Measurements from ENCODE around the gene FYN.

The FYN gene

DNA sequence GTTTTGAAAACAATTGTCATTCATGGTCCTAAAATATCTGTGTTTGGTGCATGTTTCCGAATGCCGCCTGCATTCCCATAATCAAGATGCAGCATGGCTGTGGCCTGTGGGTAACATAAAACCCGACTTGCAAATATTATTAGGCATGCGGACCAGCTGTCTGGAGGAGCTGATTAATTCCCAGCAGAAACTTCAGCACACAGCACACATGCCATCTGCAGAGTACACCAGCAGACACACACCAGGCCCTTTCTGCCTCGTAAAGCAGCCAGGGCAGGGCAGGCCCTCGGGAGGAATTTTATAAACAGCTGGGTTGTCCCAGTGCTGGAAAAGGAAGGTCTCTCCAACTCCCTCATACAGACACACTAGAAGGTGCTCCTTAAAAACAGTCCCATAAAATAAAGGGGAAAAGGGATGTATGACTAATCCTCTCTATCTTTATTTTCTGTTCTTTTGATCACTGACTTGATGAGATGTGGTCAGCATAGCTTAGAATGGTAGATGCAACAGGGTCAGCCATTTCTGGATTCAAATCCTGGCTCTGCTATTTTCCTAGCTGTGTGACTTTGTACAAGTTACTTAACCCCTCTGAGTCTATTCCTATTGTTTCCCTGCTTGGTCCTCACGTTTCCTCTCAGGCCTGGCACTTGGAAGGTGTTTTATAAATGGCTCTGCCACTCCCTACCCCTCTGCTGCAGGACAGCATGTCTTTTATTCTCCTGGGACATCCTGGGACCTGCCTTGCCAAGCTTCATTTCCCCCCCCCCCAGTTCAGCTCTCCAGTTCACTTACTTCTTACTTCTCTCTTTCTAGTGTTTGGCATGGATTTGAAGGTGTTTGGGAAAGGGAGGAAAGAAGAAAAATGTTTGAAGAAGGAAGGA, 181.7 kb downstream of the FYN start:
- Histone ChIP-seq H3K4me3 (ENCODE audit: control insufficient read depth in 1 of 7, extremely low read depth in 1 of 7, insufficient read depth in 4 of 7, low read depth in 2 of 7, low read length in 6 of 7) (no peak overlapping the region), H3K4me1 (ENCODE audit: control extremely low read depth in 1 of 4, control insufficient read depth in 4 of 4, insufficient read depth in 4 of 4, low read length in 3 of 4) (no peaks in the 10 kb centered on the region), H3K36me3 (ENCODE audit: control insufficient read depth in 4 of 4, insufficient read depth in 4 of 4, low read length in 3 of 4) (peaks cover 4 to 65% (median 17%) of the 10 kb centered on the region in 4 experiments), H3K9me3 (ENCODE audit: control extremely low read depth in 1 of 5, control insufficient read depth in 4 of 5, insufficient read depth in 2 of 5, low read depth in 1 of 5, low read length in 4 of 5) (no peaks in the 10 kb centered on the region), H3K27me3 (replicated peaks in 2 of 5; ENCODE audit: control insufficient read depth in 4 of 5, insufficient read depth in 5 of 5, low read length in 4 of 5) (no peaks in the 10 kb centered on the region), H3K27ac (ENCODE audit: insufficient read depth in 1 of 2, low read depth in 1 of 2, low read length in 2 of 2, poor library complexity in 1 of 2, severe bottlenecking in 2 of 2) (no peak overlapping the region)
- DNase-seq = no peak
- ChIA-PET POLR2A (no interaction called here), CTCF (no interaction called here)
- 97% methylated on average over 4 of the region's 7 CpGs for whole genome bisulfite sequencing (ENCODE audit: insufficient coverage)

DNA sequence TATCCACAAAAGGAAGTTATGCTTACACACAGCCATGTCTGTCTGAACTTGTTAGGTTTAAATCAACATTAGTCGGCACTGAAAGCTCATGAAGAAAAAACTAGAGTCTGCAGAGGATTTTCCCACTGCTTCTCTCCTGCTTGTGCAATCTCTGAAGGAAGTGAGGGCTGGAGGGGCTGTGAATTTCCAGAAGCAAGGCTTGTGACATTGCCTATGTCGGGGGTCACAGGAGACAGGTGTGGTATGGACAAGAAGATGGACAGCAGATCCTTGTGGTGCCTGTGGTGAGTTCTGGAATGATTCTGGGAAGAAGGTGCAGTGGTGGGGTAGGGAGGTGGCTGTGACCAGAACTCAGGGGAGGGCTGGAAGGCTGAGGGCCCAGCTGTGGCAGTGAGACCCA, 183.3 kb downstream of the FYN start:
- ChIA-PET POLR2A (no interaction called here), CTCF (interaction anchor here (0.9 kb wide), 1 partner anchor 19 kb away, joined by 3 read pairs; no protein-coding TSS in a partner anchor)
- Histone ChIP-seq H3K4me1 (ENCODE audit: control extremely low read depth in 1 of 4, control insufficient read depth in 4 of 4, insufficient read depth in 4 of 4, low read length in 3 of 4) (peaks cover 0 to 7% (median 5%) of the 10 kb centered on the region in 4 experiments), H3K27me3 (replicated peaks in 2 of 5; ENCODE audit: control insufficient read depth in 4 of 5, insufficient read depth in 5 of 5, low read length in 4 of 5) (no peaks in the 10 kb centered on the region), H3K27ac (ENCODE audit: insufficient read depth in 1 of 2, low read depth in 1 of 2, low read length in 2 of 2, poor library complexity in 1 of 2, severe bottlenecking in 2 of 2) (no peak overlapping the region), H3K4me3 (ENCODE audit: control insufficient read depth in 1 of 7, extremely low read depth in 1 of 7, insufficient read depth in 4 of 7, low read depth in 2 of 7, low read length in 6 of 7) (no peak overlapping the region), H3K36me3 (ENCODE audit: control insufficient read depth in 4 of 4, insufficient read depth in 4 of 4, low read length in 3 of 4) (peaks cover 2 to 62% (median 17%) of the 10 kb centered on the region in 4 experiments), H3K9me3 (ENCODE audit: control extremely low read depth in 1 of 5, control insufficient read depth in 4 of 5, insufficient read depth in 2 of 5, low read depth in 1 of 5, low read length in 4 of 5) (no peaks in the 10 kb centered on the region)
- no peak for DNase-seq
- 57% methylated on average over 2 of the region's 2 CpGs for WGBS (ENCODE audit: insufficient coverage)

DNA sequence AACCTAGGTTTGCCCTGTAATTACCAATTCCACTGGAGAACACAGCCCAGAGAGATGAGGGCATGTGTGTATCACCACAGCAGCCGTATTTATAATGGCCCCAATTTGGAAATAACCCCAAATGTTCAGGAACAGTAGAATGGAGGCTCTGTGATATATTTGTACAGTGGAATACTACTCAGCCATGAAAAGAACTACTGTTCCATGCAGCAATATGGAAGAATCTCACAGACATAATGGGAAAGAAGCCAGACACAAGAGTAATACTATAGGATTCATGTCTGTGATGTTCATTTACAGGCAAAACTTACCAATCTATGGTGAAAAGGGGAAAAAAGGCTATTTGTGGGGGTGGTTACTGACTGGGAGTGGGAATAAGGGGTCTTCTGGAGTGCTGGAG, 183.8 kb downstream of the FYN start:
- Histone ChIP-seq H3K36me3 (ENCODE audit: control insufficient read depth in 4 of 4, insufficient read depth in 4 of 4, low read length in 3 of 4) (peaks cover 2 to 60% (median 17%) of the 10 kb centered on the region in 4 experiments), H3K4me3 (ENCODE audit: control insufficient read depth in 1 of 7, extremely low read depth in 1 of 7, insufficient read depth in 4 of 7, low read depth in 2 of 7, low read length in 6 of 7) (no peak overlapping the region), H3K27ac (ENCODE audit: insufficient read depth in 1 of 2, low read depth in 1 of 2, low read length in 2 of 2, poor library complexity in 1 of 2, severe bottlenecking in 2 of 2) (no peak overlapping the region), H3K9me3 (ENCODE audit: control extremely low read depth in 1 of 5, control insufficient read depth in 4 of 5, insufficient read depth in 2 of 5, low read depth in 1 of 5, low read length in 4 of 5) (no peaks in the 10 kb centered on the region), H3K27me3 (replicated peaks in 2 of 5; ENCODE audit: control insufficient read depth in 4 of 5, insufficient read depth in 5 of 5, low read length in 4 of 5) (no peaks in the 10 kb centered on the region), H3K4me1 (ENCODE audit: control extremely low read depth in 1 of 4, control insufficient read depth in 4 of 4, insufficient read depth in 4 of 4, low read length in 3 of 4) (peaks cover 0 to 7% (median 5%) of the 10 kb centered on the region in 4 experiments)
- DNase-seq = no peak
- 100% methylated on average over 1 of the region's 1 CpG for WGBS (ENCODE audit: insufficient coverage)
- POLR2A ChIA-PET = no interaction called here
- CTCF ChIA-PET = interaction anchor here (0.9 kb wide), 1 partner anchor 19 kb away, joined by 3 read pairs; no protein-coding TSS in a partner anchor

DNA sequence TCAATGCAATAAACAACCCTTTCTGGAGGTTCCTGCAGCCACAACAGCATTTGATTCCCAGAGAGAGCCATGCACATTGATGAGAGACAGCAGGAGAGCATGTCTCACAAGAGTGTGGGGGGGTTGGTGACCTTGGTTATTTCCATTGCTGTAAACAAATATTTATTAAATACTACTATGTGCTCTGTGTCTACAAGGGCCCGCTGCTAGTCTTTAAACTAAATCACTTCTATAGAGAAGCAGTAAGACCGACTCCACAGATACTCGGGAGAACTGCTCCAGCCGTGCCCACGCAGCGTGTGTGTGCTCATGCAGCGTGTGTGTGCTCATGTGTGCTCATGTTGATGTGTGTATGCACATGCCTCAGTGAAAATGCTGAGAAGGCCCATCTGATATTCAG, 184.9 kb downstream of the FYN start:
- ChIA-PET CTCF (interaction anchor here (1.2 kb wide), 1 partner anchor 10 kb away, joined by 5 read pairs; no protein-coding TSS in a partner anchor), POLR2A (no interaction called here)
- Histone ChIP-seq H3K4me1 (ENCODE audit: control extremely low read depth in 1 of 4, control insufficient read depth in 4 of 4, insufficient read depth in 4 of 4, low read length in 3 of 4) (peaks cover 0 to 7% (median 5%) of the 10 kb centered on the region in 4 experiments), H3K9me3 (ENCODE audit: control extremely low read depth in 1 of 5, control insufficient read depth in 4 of 5, insufficient read depth in 2 of 5, low read depth in 1 of 5, low read length in 4 of 5) (no peaks in the 10 kb centered on the region), H3K4me3 (ENCODE audit: control insufficient read depth in 1 of 7, extremely low read depth in 1 of 7, insufficient read depth in 4 of 7, low read depth in 2 of 7, low read length in 6 of 7) (no peak overlapping the region), H3K27me3 (replicated peaks in 2 of 5; ENCODE audit: control insufficient read depth in 4 of 5, insufficient read depth in 5 of 5, low read length in 4 of 5) (no peaks in the 10 kb centered on the region), H3K27ac (ENCODE audit: insufficient read depth in 1 of 2, low read depth in 1 of 2, low read length in 2 of 2, poor library complexity in 1 of 2, severe bottlenecking in 2 of 2) (no peak overlapping the region), H3K36me3 (ENCODE audit: control insufficient read depth in 4 of 4, insufficient read depth in 4 of 4, low read length in 3 of 4) (peaks cover 2 to 49% (median 12%) of the 10 kb centered on the region in 4 experiments)
- no peak for DNase-seq
- 100% methylated on average over 6 of the region's 7 CpGs for WGBS (ENCODE audit: insufficient coverage)

DNA sequence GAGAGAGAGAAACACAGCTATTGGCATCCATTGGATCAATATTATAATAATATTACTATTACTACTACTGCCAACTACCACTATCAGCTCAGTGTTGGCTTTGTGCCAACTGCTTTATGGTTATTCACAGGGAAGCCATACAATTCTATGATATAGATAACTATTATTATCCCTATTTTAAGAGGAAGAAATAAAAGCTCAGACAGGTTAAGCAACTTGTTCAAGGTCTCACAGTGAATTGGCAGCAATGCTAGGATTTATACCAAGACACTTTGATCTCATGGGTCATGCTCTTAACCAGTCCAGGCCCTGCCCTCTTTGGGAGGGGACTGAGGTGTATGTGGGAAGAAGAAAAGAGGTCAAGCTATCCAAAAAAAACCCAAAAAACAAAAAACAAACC, 185.6 kb downstream of the FYN start:
- Histone ChIP-seq H3K36me3 (ENCODE audit: control insufficient read depth in 4 of 4, insufficient read depth in 4 of 4, low read length in 3 of 4) (peaks cover 2 to 42% (median 7%) of the 10 kb centered on the region in 4 experiments), H3K4me1 (ENCODE audit: control extremely low read depth in 1 of 4, control insufficient read depth in 4 of 4, insufficient read depth in 4 of 4, low read length in 3 of 4) (peaks cover 0 to 7% (median 5%) of the 10 kb centered on the region in 4 experiments), H3K27ac (ENCODE audit: insufficient read depth in 1 of 2, low read depth in 1 of 2, low read length in 2 of 2, poor library complexity in 1 of 2, severe bottlenecking in 2 of 2) (no peak overlapping the region), H3K27me3 (replicated peaks in 2 of 5; ENCODE audit: control insufficient read depth in 4 of 5, insufficient read depth in 5 of 5, low read length in 4 of 5) (no peaks in the 10 kb centered on the region), H3K4me3 (ENCODE audit: control insufficient read depth in 1 of 7, extremely low read depth in 1 of 7, insufficient read depth in 4 of 7, low read depth in 2 of 7, low read length in 6 of 7) (no peak overlapping the region), H3K9me3 (ENCODE audit: control extremely low read depth in 1 of 5, control insufficient read depth in 4 of 5, insufficient read depth in 2 of 5, low read depth in 1 of 5, low read length in 4 of 5) (no peaks in the 10 kb centered on the region)
- ChIA-PET CTCF (interaction anchor here (1.2 kb wide), 1 partner anchor 9 kb away, joined by 5 read pairs; no protein-coding TSS in a partner anchor), POLR2A (no interaction called here)
- no peak for DNase-seq

DNA sequence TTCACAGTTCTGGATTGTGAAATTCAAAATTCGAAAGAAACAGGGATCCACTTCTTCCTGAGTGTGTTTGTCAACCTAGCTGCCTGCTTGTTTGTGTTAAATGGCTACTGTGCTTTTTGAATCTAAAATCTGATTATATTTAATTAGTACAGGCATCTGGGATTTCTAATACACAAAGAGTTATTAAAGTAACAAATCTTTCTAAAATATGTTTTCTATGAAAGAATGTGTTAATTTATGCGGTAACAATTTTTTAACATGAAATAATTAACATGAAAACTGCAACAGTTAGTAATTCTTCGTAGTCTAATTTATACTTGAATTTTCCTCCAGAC, 186.4 kb downstream of the FYN start:
- Histone ChIP-seq H3K27me3 (replicated peaks in 2 of 5; ENCODE audit: control insufficient read depth in 4 of 5, insufficient read depth in 5 of 5, low read length in 4 of 5) (no peaks in the 10 kb centered on the region), H3K9me3 (ENCODE audit: control extremely low read depth in 1 of 5, control insufficient read depth in 4 of 5, insufficient read depth in 2 of 5, low read depth in 1 of 5, low read length in 4 of 5) (no peaks in the 10 kb centered on the region), H3K4me1 (ENCODE audit: control extremely low read depth in 1 of 4, control insufficient read depth in 4 of 4, insufficient read depth in 4 of 4, low read length in 3 of 4) (peaks cover 0 to 7% (median 5%) of the 10 kb centered on the region in 4 experiments), H3K36me3 (ENCODE audit: control insufficient read depth in 4 of 4, insufficient read depth in 4 of 4, low read length in 3 of 4) (peaks cover 2 to 35% (median 5%) of the 10 kb centered on the region in 4 experiments), H3K4me3 (ENCODE audit: control insufficient read depth in 1 of 7, extremely low read depth in 1 of 7, insufficient read depth in 4 of 7, low read depth in 2 of 7, low read length in 6 of 7) (no peak overlapping the region), H3K27ac (ENCODE audit: insufficient read depth in 1 of 2, low read depth in 1 of 2, low read length in 2 of 2, poor library complexity in 1 of 2, severe bottlenecking in 2 of 2) (no peak overlapping the region)
- ChIA-PET POLR2A (no interaction called here), CTCF (no interaction called here)
- no CpG with 5 or more reads among the region's 3 CpGs for WGBS (ENCODE audit: insufficient coverage)
- DNase-seq = no peak

DNA sequence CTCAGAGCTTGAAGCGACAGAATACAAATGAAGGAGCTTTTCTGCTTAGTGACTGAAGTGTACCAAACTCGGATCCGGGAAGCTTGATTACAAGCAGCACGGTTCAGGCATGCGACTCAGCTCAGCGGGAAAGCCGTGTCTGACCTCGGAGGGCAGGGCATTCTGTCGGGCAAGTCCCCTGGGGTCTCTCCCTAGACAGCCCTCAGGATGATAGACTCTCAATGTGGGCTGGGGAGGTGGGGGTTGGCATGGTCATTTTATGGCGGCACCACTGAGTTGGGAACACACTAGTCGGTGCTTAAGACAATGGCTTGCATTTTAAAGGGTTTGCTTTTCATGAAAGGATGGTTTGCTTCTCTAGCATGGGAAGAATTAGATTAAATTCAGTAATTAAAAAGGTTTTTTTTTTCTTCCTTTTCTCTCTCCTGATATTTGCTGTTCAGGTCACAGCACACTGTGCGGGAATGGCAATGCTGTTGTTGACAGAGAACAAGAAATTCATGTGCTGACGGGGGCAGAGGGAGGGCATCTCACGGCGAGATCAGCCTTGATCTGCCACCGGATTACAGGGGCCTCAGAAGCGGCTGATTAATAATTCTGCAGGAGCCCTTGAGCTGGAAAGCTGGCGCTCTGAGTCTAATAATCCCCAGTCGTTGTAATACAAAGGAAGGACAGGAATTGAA, 186.9 kb downstream of the FYN start:
- Histone ChIP-seq H3K27me3 (replicated peaks in 2 of 5; ENCODE audit: control insufficient read depth in 4 of 5, insufficient read depth in 5 of 5, low read length in 4 of 5) (no peaks in the 10 kb centered on the region), H3K36me3 (ENCODE audit: control insufficient read depth in 4 of 4, insufficient read depth in 4 of 4, low read length in 3 of 4) (peaks cover 2 to 30% (median 5%) of the 10 kb centered on the region in 4 experiments), H3K4me1 (ENCODE audit: control extremely low read depth in 1 of 4, control insufficient read depth in 4 of 4, insufficient read depth in 4 of 4, low read length in 3 of 4) (peaks cover 0 to 7% (median 5%) of the 10 kb centered on the region in 4 experiments), H3K9me3 (ENCODE audit: control extremely low read depth in 1 of 5, control insufficient read depth in 4 of 5, insufficient read depth in 2 of 5, low read depth in 1 of 5, low read length in 4 of 5) (no peaks in the 10 kb centered on the region), H3K4me3 (ENCODE audit: control insufficient read depth in 1 of 7, extremely low read depth in 1 of 7, insufficient read depth in 4 of 7, low read depth in 2 of 7, low read length in 6 of 7) (no peak overlapping the region), H3K27ac (ENCODE audit: insufficient read depth in 1 of 2, low read depth in 1 of 2, low read length in 2 of 2, poor library complexity in 1 of 2, severe bottlenecking in 2 of 2) (no peak overlapping the region)
- ChIA-PET POLR2A (no interaction called here), CTCF (no interaction called here)
- WGBS (ENCODE audit: insufficient coverage) = 93% methylated on average over 16 of the region's 19 CpGs
- no peak for DNase-seq

All from common myeloid progenitor, CD34-positive (primary cell).